SW 1271 (cell line): ENCODE data around the gene MBNL1.
"Not testable (repeated sequence)": the region's sequence is repeated elsewhere in the genome, so short reads cannot be mapped to it uniquely, and the experiment has no call there.

Experiments
- DNase-seq, 2 experiments: peaks; one replicate each; lab custom pipeline; 2025; lab: John Stamatoyannopoulos, UW

Gene MBNL1

GRCh38 chr3:152403632-152404066 is 134.9 kb downstream of the MBNL1 start:
- no peak for DNase-seq

- no peak for DNase-seq
Measured at GRCh38 chr3:152404976-152405375, 136.2 kb downstream of the MBNL1 start.

GRCh38 chr3:152405915-152406802 is 137.4 kb downstream of the MBNL1 start:
- peak in 1 of 2 experiments; percentile 19 for DNase-seq

- no peak for DNase-seq
Measured at GRCh38 chr3:152413240-152413639, 144.5 kb downstream of the MBNL1 start.

- no peak for DNase-seq
Measured at GRCh38 chr3:152416808-152417580, 148.3 kb downstream of the MBNL1 start.

- no peak for DNase-seq
Measured at GRCh38 chr3:152419748-152420147, 151.0 kb downstream of the MBNL1 start.

- DNase-seq, result no peak
Measured at GRCh38 chr3:152421162-152421561, 152.4 kb downstream of the MBNL1 start.

GRCh38 chr3:152426393-152426792 is 157.7 kb downstream of the MBNL1 start:
- no peak for DNase-seq

- DNase-seq, result no peak
Measured at GRCh38 chr3:152428577-152428976, 159.8 kb downstream of the MBNL1 start.

- DNase-seq, result no peak
Measured at GRCh38 chr3:152430223-152431002, 161.7 kb downstream of the MBNL1 start.

GRCh38 chr3:152434142-152434541 is 165.4 kb downstream of the MBNL1 start:
- no peak for DNase-seq

GRCh38 chr3:152435210-152435609 is 166.5 kb downstream of the MBNL1 start:
- not testable (repeated sequence) for DNase-seq

- DNase-seq, result no peak
Measured at GRCh38 chr3:152436707-152437590, 168.2 kb downstream of the MBNL1 start.

- DNase-seq, result no peak
Measured at GRCh38 chr3:152438181-152438580, 169.5 kb downstream of the MBNL1 start.

GRCh38 chr3:152438706-152439105 is 170.0 kb downstream of the MBNL1 start:
- DNase-seq, result no peak

GRCh38 chr3:152440243-152440642 is 171.5 kb downstream of the MBNL1 start:
- DNase-seq, result not testable (repeated sequence)

GRCh38 chr3:152443212-152444023 is 174.7 kb downstream of the MBNL1 start:
- DNase-seq, result no peak

GRCh38 chr3:152444029-152444641 is 175.4 kb downstream of the MBNL1 start:
- DNase-seq, result peak in 1 of 2 experiments; percentile 70

- DNase-seq, result no peak
Measured at GRCh38 chr3:152445212-152445611, 176.5 kb downstream of the MBNL1 start.

GRCh38 chr3:152446495-152446894 is 177.8 kb downstream of the MBNL1 start:
- no peak for DNase-seq
